Heart right ventricle (tissue), 16 donors: ENCODE data around the gene GSG1. TPM values are rescaled to one million over a fixed set of nuclear protein-coding genes. Genes with fewer than 3 reads are reported as not detected.

Experiments used
- ATAC-seq, 8 donors: fragments of 200-7000 bp; cut with Tn5 transposase; one replicate each; pipeline ENCODE4 v1.9.1; 2020; ENCODE audit warnings: mild to moderate bottlenecking in 8 of 8, moderate library complexity in 8 of 8, moderate number of reproducible peaks in 1 of 8
- DNase-seq, 2 donors: peaks; one replicate each; pipeline ENCODE4 v3.0.0-alpha.2; 2020
- H3K27ac ChIP-seq, 10 donors: fragments of 200-600 bp; sonication (generic) in 2 of 10; one replicate each; pipeline versions ENCODE4 v1.5.0 to v1.8.0; 2020 to 2022; ENCODE audit warnings: mild to moderate bottlenecking in 3 of 10
- H3K27me3 ChIP-seq, 7 donors: fragments of 200-600 bp; one replicate each; pipeline ENCODE4 v1.8.0; 2021 to 2022; ENCODE audit warnings: mild to moderate bottlenecking in 2 of 7
- H3K36me3 ChIP-seq, 9 donors: fragments of 200-600 bp; sonication (generic) in 1 of 9; one replicate each; pipeline versions ENCODE4 v1.5.0 to v1.8.0; 2020 to 2022; ENCODE audit warnings: mild to moderate bottlenecking in 2 of 9
- H3K4me1 ChIP-seq, 9 donors: fragments of 200-600 bp; sonication (generic) in 1 of 9; one replicate each; pipeline versions ENCODE4 v1.5.0 to v1.8.0; 2020 to 2022; ENCODE audit warnings: mild to moderate bottlenecking in 4 of 9
- H3K4me3 ChIP-seq, 10 donors: fragments of 200-600 bp; sonication (generic) in 2 of 10; one replicate each; pipeline versions ENCODE4 v1.5.0 to v1.8.0; 2020 to 2022; ENCODE audit warnings: mild to moderate bottlenecking in 7 of 10, moderate library complexity in 2 of 10
- H3K9me3 ChIP-seq, 11 donors: fragments of 200-600 bp in 10 of 11; sonication (generic) in 2 of 11; one replicate each; pipeline versions ENCODE4 v1.5.0 to v1.8.0; 2013 to 2022; ENCODE audit warnings: mild to moderate bottlenecking in 2 of 11, control low read depth in 1 of 11, moderate library complexity in 1 of 11
- CTCF ChIP-seq, 9 donors: fragments of 200-600 bp; sonication (generic) in 2 of 9; IDR thresholded peaks; one replicate each; pipeline versions ENCODE4 v1.5.0 to v1.8.0; 2021 to 2022; ENCODE audit warnings: antibody characterized with exemption in 9 of 9, mild to moderate bottlenecking in 5 of 9, moderate library complexity in 1 of 9
- WGBS, 2 donors: extraction: QIAGEN DNeasy Blood & Tissue Kit; methylation state at CpG; one replicate each; pipeline ENCODE4 v1.1.7; 2013; ENCODE audit warnings: inconsistent platforms in 1 of 2; 5-methylcytosine and 5-hydroxymethylcytosine counted together
- intact Hi-C, 10 donors: fragments of 100-400 bp; cut with DNase I; formaldehyde crosslinking; loops; one replicate each; pipeline versions ENCODE4 v1.11.1 to v1.14.2; 2022
- polyA plus RNA-seq, 2 donors: library from polyadenylated mRNA; stranded (reverse); fragments of 200-250 nt; gene quantifications; one replicate each; pipeline ENCODE4 v1.2.3, GENCODE V29; 2013
- total RNA-seq, 10 donors: library from RNA; stranded (reverse); fragmentation: NEBNext Ultra II Directional in 3 of 10; extraction: Animal tissue kit (Norgen Biotek cat#: 25700) in 3 of 10; gene quantifications; one replicate each; pipeline versions ENCODE4 v1.2.1 to v1.2.4, GENCODE V29; 2021 to 2023
- donor health status: Arrhythmogenic right ventricular cardiomyopathy.
- donor health status: ischemic (EF 13 %, LVEDD 7.1; RV severe dilation, severe dysfunction).
- donor health status: healthy with polysubstance abuse.
- donor health status: DM: no; HTN: yes; CAD: no.
- donor health status: DM: no; HTN: no; CAD: no.
- donor health status: ischemic (EF 25% LVEDD 6.9; RV normal size, moderate dysfunction).
- donor health status: ischemic (EF 25% LVEDD 5.7; RV mildly dilated, moderate dysfunction).
- donor health status: healthy.
- donor health status: DM: yes; HTN: yes; CAD: no.
- donor health status: Ischemic cardiomyopathy.
- donor health status: ischemic (EF 35%, LVEDD 5.7; RV mildly dilated, moderate dysfunction).
- donor health status: nonischemic (EF 11% LVEDD 7.7; RV severe dilation, severe dysfunction).
- donor health status: DM: yes; HTN: yes; CAD: no.
- donor health status: PGD.
- donor health status: ischemic (EF 29% LVEDD 5.4; RV normal size, mild dysfunction).
- donor health status: nonischemic (EF 23%, LVEDD 6.1; RV moderate dilation, normal function).

The GSG1 gene
- total and polyA plus RNA-seq, 12 donors = not detected

- TF ChIP-seq CTCF (IDR thresholded peaks at IDR 0.05) = no peak
- intact Hi-C loops = no loop called here
- WGBS, 2 donors = 92 to 100% methylated on average over 2 of the region's 2 CpGs
- H3K36me3 ChIP-seq = peaks cover 0 to 35% (median 0%) of the 10 kb centered on the region in 9 donors
- no peaks in the 10 kb centered on the region for H3K9me3 ChIP-seq
- DNase-seq (no peak), ATAC-seq (no peak)
- H3K4me1 ChIP-seq = peaks cover 0 to 2% (median 0%) of the 10 kb centered on the region in 9 donors
- H3K27ac ChIP-seq = no peak overlapping the region
- no peaks in the 10 kb centered on the region for H3K27me3 ChIP-seq
- no peak overlapping the region for H3K4me3 ChIP-seq
These were observed 20.6 kb downstream of the GSG1 start for GRCh38 chr12:13082861-13083260.

GRCh38 chr12:13080266-13080665 lies 23.2 kb downstream of the GSG1 start:
- WGBS, 2 donors = 91 to 92% methylated on average over 3 of the region's 3 CpGs
- TF ChIP-seq CTCF (IDR thresholded peaks at IDR 0.05) = no peak
- ATAC-seq = no peak
- H3K27ac ChIP-seq = no peak overlapping the region
- intact Hi-C loops = no loop called here
- H3K4me1 ChIP-seq = no peaks in the 10 kb centered on the region
- H3K4me3 ChIP-seq = no peak overlapping the region
- no peaks in the 10 kb centered on the region for H3K27me3 ChIP-seq
- H3K36me3 ChIP-seq = peaks cover 0 to 51% (median 0%) of the 10 kb centered on the region in 9 donors
- no peaks in the 10 kb centered on the region for H3K9me3 ChIP-seq
- no peak for DNase-seq

GRCh38 chr12:13079440-13079906 lies 24.0 kb downstream of the GSG1 start:
- no peak for DNase-seq
- Histone ChIP-seq H3K9me3 (no peaks in the 10 kb centered on the region), H3K27me3 (no peaks in the 10 kb centered on the region), H3K36me3 (peaks cover 0 to 52% (median 0%) of the 10 kb centered on the region in 9 donors), H3K27ac (no peak overlapping the region), H3K4me3 (no peak overlapping the region), H3K4me1 (no peaks in the 10 kb centered on the region)
- TF ChIP-seq CTCF (IDR thresholded peaks at IDR 0.05) = no peak
- intact Hi-C loops = no loop called here
- ATAC-seq = no peak
- WGBS, 2 donors = 85 to 86% methylated on average over 8 of the region's 8 CpGs

GRCh38 chr12:13075786-13076570 lies 27.5 kb downstream of the GSG1 start:
- Histone ChIP-seq H3K27me3 (no peaks in the 10 kb centered on the region), H3K4me3 (no peak overlapping the region), H3K9me3 (no peaks in the 10 kb centered on the region), H3K27ac (no peak overlapping the region), H3K4me1 (no peaks in the 10 kb centered on the region), H3K36me3 (peaks cover 0 to 57% (median under 1%) of the 10 kb centered on the region in 9 donors)
- no peak for TF ChIP-seq CTCF (IDR thresholded peaks at IDR 0.05)
- ATAC-seq (no peak), DNase-seq (no peak)
- intact Hi-C loops = no loop called here
- WGBS, 2 donors = 85 to 92% methylated on average over 12 of the region's 12 CpGs
